GM18909 (cell line): ENCODE results near the gene PLVAP.
A peak's percentile ranks its signal among the peaks of the same experiment; 100 is the strongest.
"Not testable (repeated sequence)": the region's sequence is repeated elsewhere in the genome, so short reads cannot be mapped to it uniquely, and the experiment has no call there.

Experiments used
- ATAC-seq: cut with Tn5 transposase; IDR thresholded peaks from one replicate; pipeline ENCODE4 v1.9.1; 2021; ENCODE audit warnings: mild to moderate bottlenecking; ENCODE audit not compliant: unreplicated experiment, poor library complexity

PLVAP gene

GRCh38 chr19:17402982-17403855, 26.1 kb upstream of the PLVAP start:
- no peak for ATAC-seq

DNA sequence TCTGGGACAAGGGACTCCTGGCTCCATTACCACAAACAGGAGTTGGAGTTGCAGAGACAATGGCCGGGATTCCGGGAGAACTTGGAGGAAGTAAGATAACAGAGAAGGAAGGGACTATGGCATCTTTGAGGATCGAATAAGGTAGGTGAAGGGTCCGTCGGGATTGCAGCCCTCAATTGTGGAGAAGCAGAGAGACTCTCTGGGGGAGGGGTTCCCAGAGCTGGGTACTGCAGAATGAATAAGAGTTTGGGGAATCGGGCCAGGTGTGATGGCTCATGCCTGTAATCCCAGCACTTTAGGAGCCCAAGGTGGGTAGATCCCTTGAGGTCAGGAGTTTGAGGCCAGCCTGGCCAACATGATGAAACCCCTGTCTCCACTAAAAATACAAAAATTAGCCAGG, 24.5 kb upstream of the PLVAP start:
- ATAC-seq = no peak

GRCh38 chr19:17398902-17399527, 21.9 kb upstream of the PLVAP start:
- no peak for ATAC-seq

GRCh38 chr19:17394891-17395415, 17.8 kb upstream of the PLVAP start:
- ATAC-seq = no peak

- ATAC-seq = no peak
Observed at GRCh38 chr19:17393914-17394313, 16.8 kb upstream of the PLVAP start, which contains the start of gene CCDC194. CCDC194 (minus strand) TSS chr19:17394196; CDS start chr19:17394158, 38 bp downstream.

DNA sequence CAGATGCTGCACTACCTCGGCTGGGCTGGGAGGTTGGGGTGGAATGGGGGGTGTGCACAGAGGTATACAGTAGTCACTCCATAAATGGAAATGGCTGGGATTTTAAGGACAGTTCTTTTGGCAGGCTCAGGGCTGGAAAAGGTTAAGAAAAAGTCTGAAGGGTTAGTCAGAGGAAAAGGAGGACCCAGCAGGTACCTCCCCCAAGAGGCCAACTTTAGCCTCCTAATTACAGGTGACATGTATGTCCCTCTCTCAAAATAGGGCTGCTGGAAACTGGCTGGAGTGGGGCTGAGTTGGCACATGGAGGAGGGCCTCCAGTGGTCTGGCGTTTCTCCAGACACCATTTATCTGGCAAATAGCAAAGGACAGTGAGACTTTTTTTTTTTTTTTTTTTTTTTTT, 15.9 kb upstream of the PLVAP start:
- ATAC-seq = no peak

- no peak for ATAC-seq
Observed at GRCh38 chr19:17391371-17392151, 14.4 kb upstream of the PLVAP start.

DNA sequence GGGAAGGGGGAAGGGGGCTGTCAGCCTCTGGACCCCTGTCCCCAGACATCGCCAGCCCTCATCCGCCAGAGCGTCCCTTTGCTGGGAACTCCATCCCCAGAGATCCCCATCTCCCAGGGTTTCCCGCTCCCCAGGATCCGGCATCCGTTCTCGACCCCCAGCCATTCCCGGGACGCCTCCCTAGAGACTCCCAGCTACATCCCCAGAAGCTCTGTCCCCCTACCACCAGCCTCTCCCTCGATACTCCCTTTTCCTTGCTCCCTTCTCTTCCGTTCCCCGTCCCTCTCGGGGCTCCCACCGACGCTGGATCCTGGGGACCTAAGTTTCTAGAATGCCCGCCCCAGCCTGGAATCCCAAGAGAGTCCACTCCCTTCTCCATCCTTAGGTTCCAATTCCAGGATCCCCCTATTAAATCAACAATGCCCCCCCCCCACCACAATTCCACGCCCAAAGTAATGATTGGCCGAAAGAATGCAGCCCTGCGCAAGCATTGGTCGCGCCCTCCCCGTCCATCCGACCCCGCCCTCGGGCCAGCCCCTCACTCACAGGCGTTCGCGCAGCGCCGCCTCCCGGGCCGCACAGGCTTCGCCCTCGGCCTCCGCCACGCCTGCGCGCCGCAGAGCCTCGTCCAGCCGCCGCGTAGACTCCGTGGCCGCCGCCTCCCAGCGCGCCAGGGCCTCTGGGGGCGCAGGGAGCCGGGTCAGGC, 13.7 kb upstream of the PLVAP start:
- peak; percentile 86 for ATAC-seq

GRCh38 chr19:17389957-17390664, 13.0 kb upstream of the PLVAP start:
- ATAC-seq = no peak

DNA sequence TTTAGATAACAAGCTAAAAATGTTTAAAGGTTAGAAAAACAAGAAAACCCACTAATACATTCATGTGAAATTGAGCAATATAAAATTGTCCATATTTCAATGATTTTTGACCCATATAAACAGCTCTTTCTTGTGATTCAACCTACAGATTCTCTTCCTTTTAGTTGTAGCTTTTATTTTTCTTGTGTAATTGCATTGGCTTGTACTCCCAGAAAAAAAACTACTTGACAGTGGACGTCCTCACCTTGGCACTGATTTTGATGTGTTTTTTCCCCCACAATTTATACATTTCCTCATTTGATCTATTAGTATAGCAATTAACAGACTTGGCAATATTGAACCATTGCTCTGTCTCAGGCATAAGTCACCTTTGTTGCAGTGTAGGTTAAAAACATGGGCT, 12.1 kb upstream of the PLVAP start:
- ATAC-seq = no peak

DNA sequence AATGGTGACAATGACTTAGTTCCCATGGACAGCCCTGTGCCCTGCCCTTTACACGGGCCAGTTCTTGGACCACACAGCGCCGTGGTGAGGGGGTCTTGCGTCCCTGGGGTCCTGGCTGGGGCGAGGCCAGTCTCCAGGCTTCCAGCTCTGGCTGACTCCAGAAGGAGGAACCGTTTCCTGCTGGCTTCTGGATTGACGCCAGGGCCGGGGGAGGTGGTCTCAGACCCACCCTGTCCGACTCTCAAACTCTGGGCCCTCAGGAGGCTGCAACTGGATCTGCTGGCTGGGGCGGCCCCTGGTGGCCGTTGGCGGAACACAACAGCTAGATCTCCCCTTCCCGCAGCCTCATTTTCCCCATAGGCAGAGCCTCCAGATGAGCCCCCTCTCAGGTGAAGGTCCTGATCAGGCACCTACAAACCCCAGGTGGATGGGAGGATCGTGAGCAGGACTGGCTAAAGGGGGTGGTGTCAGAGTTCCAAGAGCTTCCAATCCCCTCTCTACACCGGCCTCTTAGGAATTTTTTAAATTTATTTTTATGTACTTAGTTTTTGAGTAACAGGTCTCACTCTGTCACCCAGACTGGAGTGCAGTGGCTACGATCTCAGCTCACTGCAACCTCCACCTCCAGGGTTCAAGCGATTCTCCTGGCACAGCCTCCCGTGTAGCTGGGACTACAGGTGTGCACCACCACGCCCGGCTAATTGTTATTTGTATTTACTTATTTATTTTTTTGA, 8.9 kb upstream of the PLVAP start:
- no peak for ATAC-seq

GRCh38 chr19:17380426-17381138, 3.4 kb upstream of the PLVAP start:
- ATAC-seq = no peak

DNA sequence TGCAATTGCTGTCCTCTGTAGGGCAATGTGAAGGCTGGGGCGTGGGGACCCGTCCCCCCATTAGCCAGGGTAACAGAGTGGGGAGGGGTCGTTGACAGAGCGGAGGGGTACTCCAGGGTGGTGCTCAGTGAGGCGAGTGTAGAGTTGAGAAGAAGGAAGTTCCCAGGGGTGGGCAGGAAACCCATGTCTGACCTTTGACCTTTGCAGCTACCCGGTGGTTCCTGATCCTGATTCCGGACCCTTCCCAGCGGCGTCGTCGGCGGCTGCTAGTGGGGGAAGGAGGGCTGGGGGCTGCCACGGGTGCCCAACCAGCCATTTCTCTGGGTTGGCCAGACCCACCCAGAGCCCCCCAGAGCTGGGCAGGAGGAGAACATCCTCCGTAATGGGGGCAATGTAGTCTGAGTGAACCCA, 2.1 kb upstream of the PLVAP start:
- no peak for ATAC-seq

DNA sequence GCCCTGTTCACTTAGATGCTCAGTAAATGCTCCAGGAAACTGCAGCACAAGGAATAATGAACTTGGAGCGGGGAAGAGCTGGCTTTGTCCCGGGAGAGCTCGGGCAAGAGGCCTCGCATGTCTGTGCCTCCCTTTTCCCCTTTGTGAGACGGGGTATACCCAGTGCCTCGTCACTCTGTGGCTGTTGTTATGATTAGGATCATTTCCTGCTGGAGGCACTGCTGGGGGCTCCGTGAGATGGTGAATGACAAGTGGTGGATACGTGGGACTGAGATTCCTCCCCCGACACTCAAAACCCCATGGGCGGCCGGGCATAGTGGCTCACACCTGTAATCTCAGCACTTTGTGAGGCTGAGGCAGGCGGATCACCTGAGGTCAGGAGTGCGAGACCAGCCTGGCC, 1.1 kb upstream of the PLVAP start:
- no peak for ATAC-seq

DNA sequence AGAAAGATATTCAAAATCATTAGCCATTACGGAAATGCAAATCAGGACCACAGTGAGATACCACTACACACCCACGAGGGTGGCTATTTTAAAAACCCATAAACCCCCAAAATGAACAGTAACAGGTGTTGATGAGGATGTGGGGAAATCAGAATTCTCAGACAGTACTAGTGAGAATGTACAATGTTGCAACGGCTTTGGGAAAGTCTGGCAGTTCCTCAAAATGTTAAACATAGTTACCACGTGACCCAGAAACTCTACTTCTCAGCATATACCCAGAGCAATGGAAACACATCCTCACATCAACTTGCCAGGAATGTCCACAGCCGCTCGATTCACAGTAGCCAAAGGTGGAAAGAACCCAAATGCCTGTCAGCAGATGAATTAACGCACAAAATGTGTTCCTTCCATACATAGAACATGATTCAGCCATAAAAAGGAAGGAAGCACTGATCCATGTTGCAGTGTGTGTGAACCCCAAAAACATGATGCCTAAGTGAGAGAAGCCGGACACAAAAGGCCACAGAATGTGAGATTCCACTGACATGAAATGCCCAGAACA, 7.0 kb downstream of the PLVAP start:
- peak; percentile 84 for ATAC-seq

DNA sequence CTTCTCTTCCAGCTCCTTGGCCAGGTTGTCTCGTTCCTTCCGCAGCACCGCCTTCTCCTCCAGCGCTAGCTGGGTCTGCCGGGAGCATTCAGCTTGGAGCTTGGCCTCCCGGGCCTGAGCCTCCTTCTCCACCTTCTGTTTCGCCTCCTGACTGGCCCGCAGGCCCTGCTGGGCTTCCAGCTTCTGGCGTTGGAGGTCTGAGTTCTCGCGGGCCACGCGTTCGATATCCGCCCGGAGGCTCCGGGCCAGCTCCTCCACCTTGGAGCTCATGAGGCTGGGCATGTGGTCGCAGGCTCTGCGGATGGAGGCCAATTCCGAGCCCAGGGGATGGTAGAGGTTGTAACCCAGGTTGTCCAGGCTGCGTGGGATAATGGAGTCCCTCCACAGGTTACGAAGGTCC, 11.8 kb downstream of the PLVAP start:
- no peak for ATAC-seq

DNA sequence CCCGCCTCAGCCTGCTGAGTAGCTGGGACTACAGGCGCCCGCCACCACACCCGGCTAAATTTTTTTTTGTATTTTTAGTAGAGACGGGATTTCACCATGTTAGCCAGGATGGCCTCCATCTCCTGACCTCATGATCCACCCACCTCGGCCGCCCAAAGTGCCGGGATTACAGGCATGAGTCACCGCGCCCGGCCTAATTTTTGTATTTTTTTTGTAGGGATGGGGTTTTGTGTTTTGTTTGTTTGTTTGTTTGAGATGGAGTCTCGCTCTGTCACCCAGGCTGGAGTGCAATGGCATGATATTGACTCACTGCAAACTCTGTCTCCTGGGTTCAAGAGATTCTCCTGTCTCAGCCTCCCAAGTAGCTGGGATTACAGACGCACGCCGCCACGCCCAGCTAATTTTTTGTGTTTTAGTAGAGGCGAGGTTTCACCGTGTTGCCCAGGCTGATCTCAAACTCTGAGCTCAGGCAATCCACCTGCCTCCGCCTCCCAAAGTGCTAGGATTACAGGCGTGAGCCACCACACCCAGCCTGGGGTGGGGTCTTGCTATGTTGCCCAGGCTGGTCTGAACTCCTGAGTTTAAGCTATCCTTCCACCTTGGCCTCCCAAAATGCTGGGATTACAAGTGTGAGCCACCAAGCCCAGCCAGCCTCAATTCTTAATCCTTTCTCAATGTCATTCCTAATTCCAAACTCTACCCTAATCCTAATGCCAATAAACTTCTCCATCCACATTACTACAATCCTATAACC, 13.1 kb downstream of the PLVAP start:
- not testable (repeated sequence) for ATAC-seq
